ENCODE results near the gene ZBTB47.

ZBTB47 gene

DNA sequence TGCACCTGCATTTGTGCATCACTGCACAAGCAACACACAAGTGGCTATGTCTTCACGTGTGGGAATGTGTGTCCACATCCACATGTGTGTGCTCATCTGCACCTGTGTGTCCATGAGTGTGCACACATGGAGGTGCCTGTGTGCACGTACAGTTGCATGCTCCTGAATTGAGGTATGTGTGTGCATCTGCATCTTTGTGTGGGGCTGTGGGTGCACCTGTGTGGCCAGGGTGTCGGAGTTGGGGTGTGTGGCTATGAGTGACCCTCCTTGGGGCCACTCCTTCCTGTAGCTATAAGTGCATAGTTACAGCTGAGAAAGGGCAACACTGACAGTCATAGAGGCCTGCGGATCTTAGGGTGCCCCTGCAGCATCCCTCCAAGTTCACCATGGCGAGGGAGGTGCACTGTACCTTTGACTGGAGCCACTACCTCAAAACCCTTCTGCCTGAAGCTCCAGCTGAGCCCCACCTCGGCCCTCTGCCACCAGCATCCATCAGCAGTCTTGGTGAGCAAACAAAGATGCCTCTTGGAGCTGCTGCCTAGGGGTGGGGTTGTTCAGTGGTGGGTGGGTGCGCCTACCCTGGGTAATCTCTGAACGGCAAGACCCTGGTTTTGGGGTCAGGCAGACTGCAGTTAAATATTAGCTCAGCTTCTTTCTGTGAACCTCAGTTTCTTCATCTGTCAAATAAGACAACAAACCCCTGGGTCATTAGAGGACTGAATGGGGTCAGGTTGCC is 54.3 kb downstream of the ZBTB47 start:
- TF ChIP-seq REST (IDR thresholded peaks at IDR 0.05; ENCODE audit: insufficient read depth in 1 of 2, low read depth in 2 of 2, low read length in 2 of 2) (no peak), TAF1 (IDR thresholded peaks at IDR 0.05; ENCODE audit: borderline replicate concordance, insufficient read depth, low read length) (no peak)

- TF ChIP-seq POLR2AphosphoS5 (IDR thresholded peaks at IDR 0.05; ENCODE audit: low read depth, low read length) (no peak), FOXP2 (optimal IDR thresholded peaks at IDR 0.05; ENCODE audit: borderline replicate concordance, extremely low read depth, extremely low read length, insufficient read depth) (no peak), REST (IDR thresholded peaks at IDR 0.05; ENCODE audit: insufficient read depth in 1 of 2, low read depth in 2 of 2, low read length in 2 of 2) (no peak), TAF1 (IDR thresholded peaks at IDR 0.05; ENCODE audit: borderline replicate concordance, insufficient read depth, low read length) (no peak), SIN3A (IDR thresholded peaks at IDR 0.05; ENCODE audit: borderline replicate concordance, insufficient read depth, low read length) (no peak)
These were observed 55.2 kb downstream of the ZBTB47 start for GRCh38 chr3:42708611-42709151.

DNA sequence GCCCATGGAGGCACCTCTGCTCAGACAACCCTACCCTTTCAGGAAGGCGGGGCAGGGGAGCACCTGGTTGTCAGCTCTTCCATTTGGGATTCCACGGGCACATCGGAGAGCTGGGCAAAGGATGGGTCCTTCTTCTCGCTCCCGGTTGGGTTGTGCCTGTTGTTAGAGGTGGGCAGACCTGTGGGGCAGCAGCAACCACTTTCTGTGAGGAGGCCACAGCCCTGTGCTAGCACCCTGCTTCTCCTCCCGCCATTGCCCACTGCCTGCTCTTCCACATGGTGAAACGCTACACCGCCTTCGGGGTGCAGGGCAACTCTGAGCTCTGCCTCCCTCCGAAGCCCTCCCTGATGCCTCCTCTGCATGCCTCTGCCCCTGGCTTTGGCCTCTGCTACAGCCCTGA is 56.1 kb downstream of the ZBTB47 start:
- TF ChIP-seq FOXP2 (optimal IDR thresholded peaks at IDR 0.05; ENCODE audit: borderline replicate concordance, extremely low read depth, extremely low read length, insufficient read depth) (no peak), SIN3A (IDR thresholded peaks at IDR 0.05; ENCODE audit: borderline replicate concordance, insufficient read depth, low read length) (no peak), POLR2AphosphoS5 (IDR thresholded peaks at IDR 0.05; ENCODE audit: low read depth, low read length) (no peak), TAF1 (IDR thresholded peaks at IDR 0.05; ENCODE audit: borderline replicate concordance, insufficient read depth, low read length) (no peak), REST (IDR thresholded peaks at IDR 0.05; ENCODE audit: insufficient read depth in 1 of 2, low read depth in 2 of 2, low read length in 2 of 2) (no peak)

DNA sequence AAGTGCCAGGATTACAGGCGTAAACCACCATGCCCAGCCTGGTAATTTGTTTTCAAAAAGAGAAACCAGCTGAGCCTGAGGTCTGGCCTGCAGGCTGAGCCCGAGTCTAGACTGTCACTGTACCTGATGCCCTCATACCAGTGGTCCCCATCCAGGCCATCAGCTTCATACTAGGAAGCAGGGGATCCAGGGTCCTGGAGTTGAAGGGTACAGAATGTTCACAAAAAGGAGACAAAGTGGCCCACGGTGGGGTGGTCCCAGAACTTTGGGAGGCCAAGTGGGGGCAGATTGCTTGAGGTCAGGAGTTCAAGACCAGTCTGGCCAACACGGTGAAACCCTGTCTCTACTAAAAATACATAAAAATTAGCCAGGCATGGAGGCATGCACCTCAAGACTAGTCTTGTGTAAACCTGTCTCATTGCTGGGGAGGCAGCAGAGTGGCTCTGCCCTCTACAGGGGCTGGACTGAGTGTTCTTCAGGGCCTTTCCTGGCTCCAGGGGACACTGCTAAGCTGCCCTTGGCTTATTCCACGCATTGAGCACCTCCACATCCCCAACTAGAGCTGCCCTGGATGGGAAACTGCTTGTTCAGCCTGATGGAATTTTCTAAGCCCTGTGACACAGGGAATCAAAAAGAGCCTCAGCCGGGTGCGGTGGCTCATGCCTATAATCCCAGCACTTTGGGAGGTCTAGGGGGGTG is 57.0 kb downstream of the ZBTB47 start:
- TF ChIP-seq FOXP2 (optimal IDR thresholded peaks at IDR 0.05; ENCODE audit: borderline replicate concordance, extremely low read depth, extremely low read length, insufficient read depth) (no peak), REST (IDR thresholded peaks at IDR 0.05; ENCODE audit: insufficient read depth in 1 of 2, low read depth in 2 of 2, low read length in 2 of 2) (no peak), TAF1 (IDR thresholded peaks at IDR 0.05; ENCODE audit: borderline replicate concordance, insufficient read depth, low read length) (no peak), POLR2AphosphoS5 (IDR thresholded peaks at IDR 0.05; ENCODE audit: low read depth, low read length) (no peak), SIN3A (IDR thresholded peaks at IDR 0.05; ENCODE audit: borderline replicate concordance, insufficient read depth, low read length) (no peak)

All from PFSK-1 (cell line).